ENCODE measurements around the gene FDXR.

- TF ChIP-seq MAX (IDR thresholded peaks at IDR 0.05; ENCODE audit: insufficient read depth, insufficient read length) (no peak), CTCF (IDR thresholded peaks at IDR 0.05; ENCODE audit: extremely low read depth in 1 of 2, insufficient read depth in 1 of 2, low read depth in 1 of 2, low read length in 2 of 2) (no peak), MYC (IDR thresholded peaks at IDR 0.05; ENCODE audit: low read depth, low read length) (no peak), EZH2 (IDR thresholded peaks at IDR 0.05; ENCODE audit: borderline replicate concordance, low read depth, low read length, severe bottlenecking) (peak; percentile 5), POLR2AphosphoS5 (IDR thresholded peaks at IDR 0.05; ENCODE audit: insufficient read depth, low read depth, low read length) (no peak), JUN (IDR thresholded peaks at IDR 0.05; ENCODE audit: borderline replicate concordance, insufficient read depth, insufficient read length, low read depth) (no peak), POLR2A (IDR thresholded peaks at IDR 0.05; ENCODE audit: low read depth, low read length) (no peak)
Observed at GRCh38 chr17:74920306-74920620, 47.5 kb upstream of the FDXR start.

Data from endothelial cell of umbilical vein (primary cell).